OCI-LY7 (cell line): Measurements from ENCODE around the gene TRAF3IP3. TPM values are rescaled to one million over a fixed set of nuclear protein-coding genes. Genes with fewer than 3 reads are reported as not detected.

ENCODE experiments used
- BruUV-seq: library from RNA; stranded (reverse); fragments of 400-500 nt; replicated peaks from 2 replicates; lab custom pipeline; 2021; lab: Mats Ljungman, UMichigan
- CTCF ChIA-PET: fragments of 300-600 bp; sonication (Branson Sonifier 250); formaldehyde crosslinking; loops from one replicate; lab custom pipeline; 2022; ENCODE audit warnings: antibody characterized with exemption; ENCODE audit not compliant: unreplicated experiment; lab: Charles Lee
- POLR2A ChIA-PET: fragments of 300-600 bp; sonication (Branson Sonifier 250); formaldehyde crosslinking; loops from one replicate; lab custom pipeline; 2022; ENCODE audit warnings: antibody characterized with exemption; lab: Charles Lee
- DNase-seq: peaks from one replicate; pipeline ENCODE4 v3.0.0-alpha.2; 2015; ENCODE audit warnings: low spot score
- H2AFZ ChIP-seq: fragments of 200-600 bp; sonication (generic), shearing (Covaris generic); 2 replicates; pipeline ENCODE4 v1.6.1; 2014; ENCODE audit warnings: mild to moderate bottlenecking, antibody characterized with exemption, low read length, moderate library complexity
- H3K27ac ChIP-seq: fragments of 200-600 bp; sonication (generic); 2 replicates; pipeline ENCODE4 v1.5.1; 2014; ENCODE audit warnings: mixed run types, low read depth, mild to moderate bottlenecking, moderate library complexity, low read length, inconsistent platforms; ENCODE audit not compliant: poor library complexity, severe bottlenecking
- H3K36me3 ChIP-seq: fragments of 200-600 bp; sonication (generic); 2 replicates; pipeline ENCODE4 v1.6.1; 2014; ENCODE audit warnings: mild to moderate bottlenecking, antibody characterized with exemption, low read length, moderate library complexity, mixed read lengths; ENCODE audit not compliant: insufficient read depth
- H3K4me1 ChIP-seq: fragments of 200-600 bp; sonication (generic); 2 replicates; pipeline ENCODE4 v1.5.1; 2014; ENCODE audit warnings: mild to moderate bottlenecking, low read length; ENCODE audit not compliant: insufficient read depth, poor library complexity, severe bottlenecking
- H3K4me2 ChIP-seq: fragments of 200-600 bp; sonication (generic); 2 replicates; pipeline ENCODE4 v1.6.1; 2014; ENCODE audit warnings: mild to moderate bottlenecking, low read length
- H3K4me3 ChIP-seq: fragments of 200-600 bp; sonication (generic); 2 replicates; pipeline ENCODE4 v1.5.1; 2014; ENCODE audit warnings: mild to moderate bottlenecking, low read depth, low read length; ENCODE audit not compliant: poor library complexity, severe bottlenecking
- H3K79me2 ChIP-seq: fragments of 200-600 bp; sonication (generic); 2 replicates; pipeline ENCODE4 v1.6.1; 2016; ENCODE audit warnings: low read depth, mild to moderate bottlenecking, low read length, moderate library complexity, mixed read lengths; ENCODE audit not compliant: insufficient read depth
- H3K9me2 ChIP-seq: fragments of 200-600 bp; sonication (generic); 2 replicates; pipeline ENCODE4 v1.6.1; 2016; ENCODE audit warnings: mild to moderate bottlenecking, low read length, mixed read lengths; ENCODE audit not compliant: insufficient read depth
- H3K9me3 ChIP-seq: fragments of 200-600 bp; sonication (generic); 2 replicates; pipeline ENCODE4 v1.6.1; 2014; ENCODE audit warnings: mild to moderate bottlenecking, mixed run types, low read length, mixed read lengths
- H4K20me1 ChIP-seq: fragments of 200-600 bp; sonication (generic); 2 replicates; pipeline ENCODE4 v1.6.1; 2014; ENCODE audit warnings: mild to moderate bottlenecking, antibody characterized with exemption, low read length, moderate library complexity, mixed read lengths; ENCODE audit not compliant: insufficient read depth
- CTCF ChIP-seq: fragments of 200-600 bp; sonication (generic); conservative IDR thresholded peaks from 2 replicates; pipeline ENCODE4 v1.5.1; 2014; ENCODE audit warnings: mild to moderate bottlenecking, antibody characterized with exemption, low read length, moderate library complexity, mixed read lengths
- EZH2phosphoT487 ChIP-seq: fragments of 200-600 bp; sonication (generic); IDR thresholded peaks from 2 replicates; pipeline ENCODE4 v1.6.1; 2018; ENCODE audit warnings: low read depth, borderline replicate concordance, mild to moderate bottlenecking, mixed run types, antibody characterized with exemption, low read length, moderate library complexity, mixed read lengths
- intact Hi-C: fragments of 100-400 bp; cut with micrococcal nuclease; formaldehyde crosslinking; loops from one replicate; pipeline ENCODE4 v1.10.0; 2022; ENCODE audit not compliant: unreplicated experiment
- total RNA-seq, 2 experiments: library from RNA; depleted of rRNA in 1 of 2; stranded (reverse); fragments of >200 nt in 1 of 2; shearing (Covaris generic) in 1 of 2; gene quantifications; 2 replicates each; pipeline ENCODE4 v1.2.3, GENCODE V29; 2014 to 2022

Gene TRAF3IP3
- total RNA-seq, 2 experiments from 2014 or later = 22.1 to 53.6 TPM

- Histone ChIP-seq H3K4me3 (no peak overlapping the region), H3K79me2 (no peaks in the 10 kb centered on the region), H3K4me2 (peak overlapping the region; percentile 42), H3K36me3 (peaks cover 26% of the 10 kb centered on the region), H3K9me2 (no peaks in the 10 kb centered on the region), H2AFZ (peak overlapping the region; percentile 16; the same call in 1 of the 2 replicates), H4K20me1 (no peaks in the 10 kb centered on the region), H3K9me3 (no peaks in the 10 kb centered on the region), H3K4me1 (peaks cover 27% of the 10 kb centered on the region), H3K27ac (peak overlapping the region; percentile 63)
- DNase-seq = peak; percentile 5
- ChIA-PET POLR2A (interaction anchor here (0.6 to 6.4 kb wide), 5 partner anchors 11 to 62 kb away, joined by 4 to 50 read pairs (median 6); partner anchors contain the start of genes C1orf74 and TRAF3IP3), CTCF (interaction anchor here (0.6 kb wide), 1 partner anchor 11 kb away, joined by 3 read pairs; no protein-coding TSS in a partner anchor)
- no TSS peak for BruUV-seq
- TF ChIP-seq EZH2phosphoT487 (no peak), CTCF (no peak)
- intact Hi-C loops = no loop called here
Observed at GRCh38 chr1:209768354-209768774, 12.5 kb downstream of the TRAF3IP3 start.

- no peaks in the 10 kb centered on the region for H3K9me3 ChIP-seq
- no peaks in the 10 kb centered on the region for H3K9me2 ChIP-seq
- H3K4me1 ChIP-seq = peaks cover 34% of the 10 kb centered on the region
- H3K79me2 ChIP-seq = no peaks in the 10 kb centered on the region
- peak; percentile 73 for DNase-seq
- ChIA-PET CTCF (interaction anchor here (1.3 kb wide), 1 partner anchor 12 kb away, joined by 5 read pairs; no protein-coding TSS in a partner anchor), POLR2A (interaction anchor here (1.3 to 6.4 kb wide), 4 partner anchors 12 to 53 kb away, joined by 3 to 50 read pairs (median 6); partner anchors contain the start of genes C1orf74 and TRAF3IP3)
- TF ChIP-seq CTCF = no peak
- no peak for TF ChIP-seq EZH2phosphoT487
- peak overlapping the region; percentile 63 for H3K27ac ChIP-seq
- H3K36me3 ChIP-seq = peaks cover 17% of the 10 kb centered on the region
- peak overlapping the region; percentile 10 for H3K4me3 ChIP-seq
- intact Hi-C loops = no loop called here
- H3K4me2 ChIP-seq = peak overlapping the region; percentile 42
- peak overlapping the region; percentile 16; the same call in 1 of the 2 replicates for H2AFZ ChIP-seq
- no TSS peak for BruUV-seq
- H4K20me1 ChIP-seq = no peaks in the 10 kb centered on the region
Observed at GRCh38 chr1:209769171-209769904, 13.5 kb downstream of the TRAF3IP3 start.
